ENCODE data around the gene MRRF.

MRRF gene

GRCh38 chr9:122228568-122229484 lies 35.9 kb upstream of the MRRF start, which contains the start of gene LHX6:
LHX6 (minus strand) TSS chr9:122228957; CDS start chr9:122228740, 217 bp downstream.
- DNase-seq, result no peak

- no peak for DNase-seq
Observed at GRCh38 chr9:122229485-122229837, 35.2 kb upstream of the MRRF start.

GRCh38 chr9:122232796-122233306 lies 31.8 kb upstream of the MRRF start:
- DNase-seq, result no peak

- no peak for DNase-seq
Observed at GRCh38 chr9:122234022-122234748, 30.5 kb upstream of the MRRF start.

GRCh38 chr9:122236681-122237080 lies 28.0 kb upstream of the MRRF start:
- DNase-seq, result no peak

- DNase-seq, result no peak
Observed at GRCh38 chr9:122239722-122240121, 25.0 kb upstream of the MRRF start.

- no peak for DNase-seq
Observed at GRCh38 chr9:122244349-122244748, 20.3 kb upstream of the MRRF start.

GRCh38 chr9:122246666-122247065 lies 18.0 kb upstream of the MRRF start:
- DNase-seq, result no peak

GRCh38 chr9:122248448-122248865 lies 16.2 kb upstream of the MRRF start:
- no peak for DNase-seq

- DNase-seq, result no peak
Observed at GRCh38 chr9:122251351-122251750, 13.3 kb upstream of the MRRF start.

- DNase-seq, result no peak
Observed at GRCh38 chr9:122252796-122253195, 11.9 kb upstream of the MRRF start.

GRCh38 chr9:122254761-122255160 lies 9.9 kb upstream of the MRRF start:
- DNase-seq, result no peak

- no peak for DNase-seq
Observed at GRCh38 chr9:122256206-122256605, 8.5 kb upstream of the MRRF start.

- no peak for DNase-seq
Observed at GRCh38 chr9:122258886-122259415, 5.7 kb upstream of the MRRF start.

GRCh38 chr9:122261469-122261881 lies 3.2 kb upstream of the MRRF start:
- no peak for DNase-seq

- no peak for DNase-seq
Observed at GRCh38 chr9:122262073-122262472, 2.6 kb upstream of the MRRF start.

- no peak for DNase-seq
Observed at GRCh38 chr9:122263699-122264349, 858 bp upstream of the MRRF start.

- no peak for DNase-seq
Observed at GRCh38 chr9:122265149-122265915, 650 bp downstream of the MRRF start.

- DNase-seq, result no peak
Observed at GRCh38 chr9:122268041-122268814, 3.5 kb downstream of the MRRF start.

GRCh38 chr9:122274055-122274454 lies 9.4 kb downstream of the MRRF start:
- no peak for DNase-seq

GRCh38 chr9:122276096-122276495 lies 11.4 kb downstream of the MRRF start:
- DNase-seq, result no peak
